ENCODE measurements around the gene PDCD2L.

DNA sequence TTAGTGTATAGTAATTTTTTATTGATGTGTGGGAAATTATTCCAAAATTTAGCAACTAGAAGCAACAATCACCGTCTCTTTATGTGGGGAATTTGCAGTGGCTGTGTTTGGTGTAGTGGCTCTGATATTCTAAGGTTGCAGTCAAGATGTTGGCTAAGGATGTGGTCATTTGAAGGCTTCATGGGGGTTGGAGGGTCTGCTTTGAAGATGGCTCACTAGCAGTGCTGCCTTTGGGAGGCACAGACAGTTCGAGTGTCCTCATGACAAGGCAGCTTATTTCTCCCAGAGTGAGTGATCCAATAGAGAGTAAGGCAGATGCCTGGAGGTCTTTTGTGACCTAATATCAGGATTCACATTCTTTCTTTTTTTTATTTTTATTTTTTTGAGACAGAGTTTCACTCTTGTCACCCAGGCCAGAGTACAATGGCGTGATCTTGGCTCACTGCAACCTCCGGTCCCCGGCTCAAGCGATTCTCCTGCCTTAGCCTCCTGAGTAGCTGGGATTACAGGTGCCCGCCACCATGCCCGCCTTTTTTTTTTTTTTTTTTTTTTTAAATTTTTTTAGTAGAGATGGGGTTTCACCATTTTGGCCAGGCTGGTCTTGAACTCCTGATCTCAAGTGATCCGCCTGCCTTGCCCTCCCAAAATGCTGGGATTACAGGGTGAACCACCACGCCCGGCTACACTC, 30.5 kb upstream of the PDCD2L start:
- no peak for TF ChIP-seq CTCF (IDR thresholded peaks at IDR 0.05)
- no peak for TF ChIP-seq POLR2A (IDR thresholded peaks at IDR 0.05)

All from testis (tissue), 2 donors.